AG10803 (cell line): Measurements from ENCODE around the gene AOPEP.

Experiments used
- DNase-seq: peaks from one replicate; pipeline ENCODE4 v3.0.0; 2010; ENCODE audit warnings: low read depth
- H3K4me3 ChIP-seq: 2 replicates; pipeline ENCODE4 v1.5.1; 2011; ENCODE audit warnings: mild to moderate bottlenecking, low read length, control low read depth
- CTCF ChIP-seq: conservative IDR thresholded peaks from 2 replicates; pipeline ENCODE4 v1.5.1; 2011; ENCODE audit warnings: mild to moderate bottlenecking, low read length, control low read depth, inconsistent platforms

Gene AOPEP

GRCh38 chr9:94892675-94893074 lies 166.2 kb downstream of the AOPEP start:
- DNase-seq: no peak
- no peak overlapping the region for H3K4me3 ChIP-seq
- TF ChIP-seq CTCF: no peak

GRCh38 chr9:94894094-94894699 lies 167.7 kb downstream of the AOPEP start:
- H3K4me3 ChIP-seq: no peak overlapping the region
- no peak for TF ChIP-seq CTCF
- DNase-seq: no peak

- TF ChIP-seq CTCF: no peak
- H3K4me3 ChIP-seq: no peak overlapping the region
- DNase-seq: no peak
These were observed 169.2 kb downstream of the AOPEP start for GRCh38 chr9:94895668-94896067.

- H3K4me3 ChIP-seq: no peak overlapping the region
- no peak for DNase-seq
- TF ChIP-seq CTCF: no peak
These were observed 170.0 kb downstream of the AOPEP start for GRCh38 chr9:94896512-94896911.

- DNase-seq: no peak
- TF ChIP-seq CTCF: no peak
- H3K4me3 ChIP-seq: peak overlapping the region; percentile 29; the same call in 1 of the 2 replicates
These were observed 173.1 kb downstream of the AOPEP start for GRCh38 chr9:94899464-94900221.

- TF ChIP-seq CTCF: no peak
- DNase-seq: peak; percentile 99
- peak overlapping the region; percentile 29 for H3K4me3 ChIP-seq
These were observed 173.9 kb downstream of the AOPEP start for GRCh38 chr9:94900222-94901018.

- DNase-seq: no peak
- TF ChIP-seq CTCF: no peak
- no peak overlapping the region for H3K4me3 ChIP-seq
These were observed 174.5 kb downstream of the AOPEP start for GRCh38 chr9:94901019-94901363.
